ENCODE data around the gene AGTPBP1.

The AGTPBP1 gene

GRCh38 chr9:85524531-85524930 is 217.2 kb downstream of the AGTPBP1 start:
- TF ChIP-seq ZBTB7A (IDR thresholded peaks at IDR 0.05; ENCODE audit: low read depth) (no peak), RAD21 (IDR thresholded peaks at IDR 0.05; ENCODE audit: low read depth) (no peak), CREB1 (IDR thresholded peaks at IDR 0.05; ENCODE audit: low read depth) (no peak), FOXM1 (IDR thresholded peaks at IDR 0.05; ENCODE audit: borderline replicate concordance, low read depth) (no peak), TCF12 (IDR thresholded peaks at IDR 0.05; ENCODE audit: low read depth) (no peak), TEAD4 (IDR thresholded peaks at IDR 0.05) (no peak), EGR1 (IDR thresholded peaks at IDR 0.05) (no peak), EP300 (IDR thresholded peaks at IDR 0.05; ENCODE audit: borderline replicate concordance) (no peak), CEBPB (IDR thresholded peaks at IDR 0.05) (no peak), USF1 (IDR thresholded peaks at IDR 0.05) (no peak), YY1 (IDR thresholded peaks at IDR 0.05; ENCODE audit: low read depth) (no peak), NFIC (IDR thresholded peaks at IDR 0.05) (no peak), TAF1 (IDR thresholded peaks at IDR 0.05; ENCODE audit: low read depth) (no peak), REST (IDR thresholded peaks at IDR 0.05; ENCODE audit: low read depth) (no peak)
- TF ChIP-seq, protein P1, sequence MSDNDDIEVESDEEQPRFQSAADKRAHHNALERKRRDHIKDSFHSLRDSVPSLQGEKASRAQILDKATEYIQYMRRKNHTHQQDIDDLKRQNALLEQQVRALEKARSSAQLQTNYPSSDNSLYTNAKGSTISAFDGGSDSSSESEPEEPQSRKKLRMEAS (IDR thresholded peaks at IDR 0.05), result no peak

DNA sequence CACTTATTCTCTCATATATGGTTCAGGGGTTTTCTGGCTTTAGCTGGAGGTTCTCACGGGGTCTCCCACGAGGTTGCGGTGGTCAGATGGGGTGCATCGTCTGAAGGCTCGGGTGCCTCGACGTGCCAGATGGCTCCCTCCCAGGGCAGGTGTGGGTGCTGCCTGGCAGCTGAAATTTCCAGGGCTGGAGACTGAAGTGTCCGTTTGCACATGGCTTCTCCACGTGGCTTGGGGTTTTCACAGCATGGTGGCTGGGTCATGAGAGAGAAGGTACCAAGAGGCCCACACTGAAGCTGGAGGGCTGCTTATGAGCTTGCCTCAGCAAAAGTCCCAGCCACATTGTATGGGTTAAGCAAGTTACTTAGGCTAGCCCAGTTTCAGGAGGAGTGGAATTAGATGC is 218.6 kb downstream of the AGTPBP1 start:
- TF ChIP-seq YY1 (IDR thresholded peaks at IDR 0.05; ENCODE audit: low read depth), result no peak
- TF ChIP-seq CREB1 (IDR thresholded peaks at IDR 0.05; ENCODE audit: low read depth), result no peak
- TF ChIP-seq EGR1 (IDR thresholded peaks at IDR 0.05), result no peak
- TF ChIP-seq TCF12 (IDR thresholded peaks at IDR 0.05; ENCODE audit: low read depth), result no peak
- TF ChIP-seq, protein P1 (IDR thresholded peaks at IDR 0.05), result no peak
- no peak for TF ChIP-seq TEAD4 (IDR thresholded peaks at IDR 0.05)
- no peak for TF ChIP-seq EP300 (IDR thresholded peaks at IDR 0.05; ENCODE audit: borderline replicate concordance)
- TF ChIP-seq TAF1 (IDR thresholded peaks at IDR 0.05; ENCODE audit: low read depth), result no peak
- TF ChIP-seq RAD21 (IDR thresholded peaks at IDR 0.05; ENCODE audit: low read depth), result no peak
- no peak for TF ChIP-seq ZBTB7A (IDR thresholded peaks at IDR 0.05; ENCODE audit: low read depth)
- TF ChIP-seq USF1 (IDR thresholded peaks at IDR 0.05), result no peak
- TF ChIP-seq CEBPB (IDR thresholded peaks at IDR 0.05), result no peak

GRCh38 chr9:85522459-85523092 is 219.2 kb downstream of the AGTPBP1 start:
- TF ChIP-seq FOXM1 (IDR thresholded peaks at IDR 0.05; ENCODE audit: borderline replicate concordance, low read depth) (no peak), CREB1 (IDR thresholded peaks at IDR 0.05; ENCODE audit: low read depth) (no peak), REST (IDR thresholded peaks at IDR 0.05; ENCODE audit: low read depth) (no peak)

GRCh38 chr9:85521371-85522197 is 220.2 kb downstream of the AGTPBP1 start:
- TF ChIP-seq EP300 (IDR thresholded peaks at IDR 0.05; ENCODE audit: borderline replicate concordance) (no peak), ZBTB7A (IDR thresholded peaks at IDR 0.05; ENCODE audit: low read depth) (no peak), TCF12 (IDR thresholded peaks at IDR 0.05; ENCODE audit: low read depth) (no peak), USF1 (IDR thresholded peaks at IDR 0.05) (no peak), TEAD4 (IDR thresholded peaks at IDR 0.05) (no peak), EGR1 (IDR thresholded peaks at IDR 0.05) (no peak), REST (IDR thresholded peaks at IDR 0.05; ENCODE audit: low read depth) (no peak), CREB1 (IDR thresholded peaks at IDR 0.05; ENCODE audit: low read depth) (no peak), TAF1 (IDR thresholded peaks at IDR 0.05; ENCODE audit: low read depth) (no peak), FOXM1 (IDR thresholded peaks at IDR 0.05; ENCODE audit: borderline replicate concordance, low read depth) (no peak), NFIC (IDR thresholded peaks at IDR 0.05) (no peak), YY1 (IDR thresholded peaks at IDR 0.05; ENCODE audit: low read depth) (no peak), CEBPB (IDR thresholded peaks at IDR 0.05) (no peak), RAD21 (IDR thresholded peaks at IDR 0.05; ENCODE audit: low read depth) (no peak)
- TF ChIP-seq, protein P1 (IDR thresholded peaks at IDR 0.05), result no peak

Data from Ishikawa (cell line).